Heart left ventricle (tissue), 13 donors: ENCODE measurements around the gene RGS10.

Experiments used
- POLR2A ChIP-seq, 2 donors: fragments of 450-650 bp; IDR thresholded peaks; one replicate each; pipeline ENCODE4 v1.6.1; 2017; ENCODE audit warnings: antibody characterized with exemption in 2 of 2, mild to moderate bottlenecking in 2 of 2, moderate library complexity in 2 of 2
- TF ChIP-seq, protein P1 (sequence below), 12 donors: fragments of 200-600 bp; sonication (generic) in 4 of 12; IDR thresholded peaks; one replicate each; pipeline versions ENCODE4 v1.5.0 to v1.8.0; 2018 to 2022; ENCODE audit warnings: antibody characterized with exemption in 12 of 12, mild to moderate bottlenecking in 5 of 12
- donor health status: ischemic (EF 13 %, LVEDD 7.1; RV severe dilation, severe dysfunction).
- donor health status: DM: no; HTN: yes; CAD: no.
- donor health status: DM: no; HTN: no; CAD: no.
- donor health status: ischemic (EF 25% LVEDD 6.9; RV normal size, moderate dysfunction).
- donor health status: ischemic (EF 25% LVEDD 5.7; RV mildly dilated, moderate dysfunction).
- donor health status: ischemic (EF 35%, LVEDD 5.7; RV mildly dilated, moderate dysfunction).
- donor health status: nonischemic (EF 11% LVEDD 7.7; RV severe dilation, severe dysfunction).
- donor health status: DM: yes; HTN: yes; CAD: no.
- donor health status: PGD.
- donor health status: ischemic (EF 29% LVEDD 5.4; RV normal size, mild dysfunction).
- donor health status: nonischemic (EF 23%, LVEDD 6.1; RV moderate dilation, normal function).

DNA sequence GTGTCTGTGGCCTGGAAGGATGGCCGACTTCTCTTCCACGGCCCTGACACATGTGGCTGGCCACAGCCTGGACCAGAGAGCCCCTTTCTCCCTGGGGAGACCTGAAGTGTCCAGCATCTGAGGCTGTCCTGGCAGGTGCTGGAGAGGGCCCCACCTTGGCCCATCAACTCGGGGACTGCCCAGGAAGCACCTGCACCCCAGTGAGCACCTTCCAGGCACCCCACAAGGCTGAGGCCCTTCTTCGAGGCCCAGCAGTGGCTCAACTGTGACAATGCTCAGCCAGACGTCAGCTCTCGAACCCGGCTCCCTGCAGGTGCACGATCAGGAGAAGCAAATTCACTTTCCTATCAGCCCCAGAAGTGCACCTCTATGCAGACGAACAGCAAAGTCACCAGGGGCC, 24.3 kb downstream of the RGS10 start:
- TF ChIP-seq, protein P1, sequence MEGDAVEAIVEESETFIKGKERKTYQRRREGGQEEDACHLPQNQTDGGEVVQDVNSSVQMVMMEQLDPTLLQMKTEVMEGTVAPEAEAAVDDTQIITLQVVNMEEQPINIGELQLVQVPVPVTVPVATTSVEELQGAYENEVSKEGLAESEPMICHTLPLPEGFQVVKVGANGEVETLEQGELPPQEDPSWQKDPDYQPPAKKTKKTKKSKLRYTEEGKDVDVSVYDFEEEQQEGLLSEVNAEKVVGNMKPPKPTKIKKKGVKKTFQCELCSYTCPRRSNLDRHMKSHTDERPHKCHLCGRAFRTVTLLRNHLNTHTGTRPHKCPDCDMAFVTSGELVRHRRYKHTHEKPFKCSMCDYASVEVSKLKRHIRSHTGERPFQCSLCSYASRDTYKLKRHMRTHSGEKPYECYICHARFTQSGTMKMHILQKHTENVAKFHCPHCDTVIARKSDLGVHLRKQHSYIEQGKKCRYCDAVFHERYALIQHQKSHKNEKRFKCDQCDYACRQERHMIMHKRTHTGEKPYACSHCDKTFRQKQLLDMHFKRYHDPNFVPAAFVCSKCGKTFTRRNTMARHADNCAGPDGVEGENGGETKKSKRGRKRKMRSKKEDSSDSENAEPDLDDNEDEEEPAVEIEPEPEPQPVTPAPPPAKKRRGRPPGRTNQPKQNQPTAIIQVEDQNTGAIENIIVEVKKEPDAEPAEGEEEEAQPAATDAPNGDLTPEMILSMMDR (IDR thresholded peaks at IDR 0.05) = no peak
- TF ChIP-seq POLR2A (IDR thresholded peaks at IDR 0.05) = no peak
